ENCODE results near the gene SLC66A2. TPM values are rescaled to one million over a fixed set of nuclear protein-coding genes. Genes with fewer than 3 reads are reported as not detected.

Gene SLC66A2
- total RNA-seq, 1 donor from 2014 or later = 52.9 TPM

GRCh38 chr18:79889569-79889968 lies 61.9 kb downstream of the SLC66A2 start:
- H3K27me3 ChIP-seq = no peaks in the 10 kb centered on the region
- peaks cover 31 to 67% of the 10 kb centered on the region in 2 donors for H3K9me3 ChIP-seq
- DNase-seq (ENCODE audit: low spot score in 2 of 2) = peak in 1 of 2 donors; percentile 31
- H3K27ac ChIP-seq = no peak overlapping the region
- H3K36me3 ChIP-seq = no peaks in the 10 kb centered on the region
- no peak overlapping the region for H3K4me3 ChIP-seq
- H3K4me1 ChIP-seq = no peaks in the 10 kb centered on the region
- TF ChIP-seq, protein P1, sequence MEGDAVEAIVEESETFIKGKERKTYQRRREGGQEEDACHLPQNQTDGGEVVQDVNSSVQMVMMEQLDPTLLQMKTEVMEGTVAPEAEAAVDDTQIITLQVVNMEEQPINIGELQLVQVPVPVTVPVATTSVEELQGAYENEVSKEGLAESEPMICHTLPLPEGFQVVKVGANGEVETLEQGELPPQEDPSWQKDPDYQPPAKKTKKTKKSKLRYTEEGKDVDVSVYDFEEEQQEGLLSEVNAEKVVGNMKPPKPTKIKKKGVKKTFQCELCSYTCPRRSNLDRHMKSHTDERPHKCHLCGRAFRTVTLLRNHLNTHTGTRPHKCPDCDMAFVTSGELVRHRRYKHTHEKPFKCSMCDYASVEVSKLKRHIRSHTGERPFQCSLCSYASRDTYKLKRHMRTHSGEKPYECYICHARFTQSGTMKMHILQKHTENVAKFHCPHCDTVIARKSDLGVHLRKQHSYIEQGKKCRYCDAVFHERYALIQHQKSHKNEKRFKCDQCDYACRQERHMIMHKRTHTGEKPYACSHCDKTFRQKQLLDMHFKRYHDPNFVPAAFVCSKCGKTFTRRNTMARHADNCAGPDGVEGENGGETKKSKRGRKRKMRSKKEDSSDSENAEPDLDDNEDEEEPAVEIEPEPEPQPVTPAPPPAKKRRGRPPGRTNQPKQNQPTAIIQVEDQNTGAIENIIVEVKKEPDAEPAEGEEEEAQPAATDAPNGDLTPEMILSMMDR (IDR thresholded peaks at IDR 0.05) = no peak
- intact Hi-C loops (cut with DNase I) = no loop called here

GRCh38 chr18:79888016-79888415 lies 63.4 kb downstream of the SLC66A2 start:
- no peaks in the 10 kb centered on the region for H3K27me3 ChIP-seq
- intact Hi-C loops (cut with DNase I) = no loop called here
- DNase-seq (ENCODE audit: low spot score in 2 of 2) = no peak

DNA sequence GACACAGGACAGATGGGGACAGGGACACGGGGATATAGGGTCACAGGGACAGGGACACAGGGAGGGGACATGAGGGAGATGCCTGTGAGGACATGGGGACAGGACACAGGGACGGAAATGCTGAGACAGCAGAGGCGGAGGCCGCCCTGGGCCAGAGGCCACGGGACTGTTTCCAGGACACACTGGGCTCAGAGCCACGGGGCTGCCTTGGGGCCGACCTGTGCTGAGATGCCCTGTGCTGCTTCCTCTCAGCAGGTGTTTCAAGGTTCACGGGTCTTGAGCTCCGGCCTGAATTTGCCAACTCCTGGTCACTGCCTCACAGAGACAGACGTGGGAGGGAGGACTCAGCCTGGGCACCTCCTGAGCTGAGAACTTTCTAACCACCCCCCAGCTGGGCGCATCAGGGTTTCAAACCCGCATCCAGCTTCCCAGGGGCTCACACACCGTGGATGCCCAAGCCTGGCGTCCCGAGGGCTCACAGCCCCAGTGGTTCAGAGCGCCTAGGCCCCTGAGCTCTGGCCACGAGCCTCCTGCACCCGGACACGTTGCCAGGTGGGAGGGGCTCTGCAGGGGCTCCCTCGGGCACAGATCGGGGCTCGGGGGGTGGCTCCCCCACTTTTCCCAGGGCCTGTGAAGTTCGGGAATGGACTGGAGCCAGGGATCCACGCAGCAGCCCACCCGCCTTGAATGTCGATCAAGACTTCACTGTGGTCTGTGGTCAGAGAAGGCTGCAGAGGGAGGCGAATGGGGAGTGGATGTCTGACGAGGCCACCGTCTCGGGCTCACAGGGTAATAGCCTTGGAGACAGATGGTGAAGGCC lies 64.1 kb downstream of the SLC66A2 start:
- DNase-seq (ENCODE audit: low spot score in 2 of 2) = peak in 1 of 2 donors; percentile 60
- Histone ChIP-seq H3K4me3 (no peak overlapping the region), H3K4me1 (no peaks in the 10 kb centered on the region), H3K9me3 (peaks cover 18 to 49% of the 10 kb centered on the region in 2 donors), H3K27ac (no peak overlapping the region), H3K36me3 (no peaks in the 10 kb centered on the region), H3K27me3 (no peaks in the 10 kb centered on the region)
- TF ChIP-seq, protein P1 (IDR thresholded peaks at IDR 0.05) = no peak
- intact Hi-C loops (cut with DNase I) = no loop called here

More at GRCh38 chr18:79888016-79888415, 63.4 kb downstream of the SLC66A2 start:
- no peak overlapping the region for H3K4me3 ChIP-seq
- TF ChIP-seq, protein P1 (IDR thresholded peaks at IDR 0.05) = no peak
- no peaks in the 10 kb centered on the region for H3K4me1 ChIP-seq
- no peak overlapping the region for H3K27ac ChIP-seq
- H3K36me3 ChIP-seq = no peaks in the 10 kb centered on the region
- peaks cover 21 to 55% of the 10 kb centered on the region in 2 donors for H3K9me3 ChIP-seq

GRCh38 chr18:79884963-79885728 lies 66.3 kb downstream of the SLC66A2 start:
- no peak for DNase-seq (ENCODE audit: low spot score in 2 of 2)

GRCh38 chr18:79884294-79884962 lies 67.0 kb downstream of the SLC66A2 start:
- no peak overlapping the region for H3K4me3 ChIP-seq
- TF ChIP-seq, protein P1 (IDR thresholded peaks at IDR 0.05) = no peak
- H3K9me3 ChIP-seq = peaks cover 4 to 21% of the 10 kb centered on the region in 2 donors
- no peaks in the 10 kb centered on the region for H3K27me3 ChIP-seq
- no peak overlapping the region for H3K27ac ChIP-seq
- H3K36me3 ChIP-seq = no peaks in the 10 kb centered on the region
- H3K4me1 ChIP-seq = no peaks in the 10 kb centered on the region
- DNase-seq (ENCODE audit: low spot score in 2 of 2) = no peak
- intact Hi-C loops (cut with DNase I) = no loop called here

More at GRCh38 chr18:79884963-79885728, 66.3 kb downstream of the SLC66A2 start:
- Histone ChIP-seq H3K4me1 (no peaks in the 10 kb centered on the region), H3K27ac (no peak overlapping the region), H3K27me3 (no peaks in the 10 kb centered on the region), H3K4me3 (no peak overlapping the region), H3K36me3 (no peaks in the 10 kb centered on the region), H3K9me3 (peaks cover 11 to 28% of the 10 kb centered on the region in 2 donors)
- TF ChIP-seq, protein P1 (IDR thresholded peaks at IDR 0.05) = no peak
- intact Hi-C loops (cut with DNase I) = no loop called here

Measured in ascending aorta (tissue), 2 donors.